NCI-H2227 (cell line): ENCODE results near the gene CABLES1.

Source experiments
- DNase-seq: peaks from one replicate; lab custom pipeline; 2025; ENCODE audit not compliant: unreplicated experiment; lab: John Stamatoyannopoulos, UW

The CABLES1 gene

GRCh38 chr18:23211146-23211545 lies 75.9 kb downstream of the CABLES1 start:
- DNase-seq, result no peak

DNA sequence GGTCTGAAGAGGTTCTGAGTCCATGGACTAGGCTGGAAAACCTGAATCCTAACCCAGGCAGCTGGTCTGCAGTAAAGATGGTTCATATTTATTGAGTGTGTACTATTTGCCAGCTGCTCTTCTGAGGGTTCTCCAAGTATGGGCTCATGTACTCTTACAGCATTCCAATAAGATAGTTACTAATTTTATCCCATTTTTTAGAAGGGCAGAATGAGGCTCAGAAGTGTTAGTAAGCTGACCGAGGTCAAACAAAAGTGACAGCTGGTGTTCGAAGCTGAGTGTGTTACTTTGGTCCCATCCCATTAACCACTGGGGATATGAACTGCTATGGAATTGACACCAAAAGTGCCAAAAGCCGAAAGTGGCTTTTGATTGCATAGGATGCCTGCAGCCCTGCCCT lies 76.9 kb downstream of the CABLES1 start:
- DNase-seq, result no peak

DNA sequence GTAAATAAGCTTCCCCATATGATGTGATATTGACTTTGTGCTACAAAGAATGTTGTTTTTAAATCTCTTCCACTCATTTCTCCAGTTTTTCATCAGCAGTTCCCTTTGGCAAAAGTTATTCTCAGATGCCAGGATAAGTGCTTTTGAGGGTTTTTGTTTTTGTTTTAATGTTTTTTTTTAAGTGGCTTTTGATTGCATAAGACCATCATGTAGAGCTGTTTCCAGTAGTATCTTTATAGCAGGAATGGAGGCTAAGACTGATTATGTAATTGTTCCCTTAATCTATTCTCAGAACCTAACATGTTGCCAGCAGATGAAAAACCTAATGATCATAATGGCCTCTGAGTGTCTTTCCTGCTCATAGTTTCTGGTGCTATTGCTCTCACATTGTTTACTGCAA lies 77.9 kb downstream of the CABLES1 start:
- no peak for DNase-seq

GRCh38 chr18:23217781-23218180 lies 82.5 kb downstream of the CABLES1 start:
- no peak for DNase-seq

- no peak for DNase-seq
Measured at GRCh38 chr18:23220355-23220754, 85.1 kb downstream of the CABLES1 start.

GRCh38 chr18:23223641-23224040 lies 88.4 kb downstream of the CABLES1 start:
- DNase-seq, result no peak

GRCh38 chr18:23225503-23225902 lies 90.2 kb downstream of the CABLES1 start:
- DNase-seq, result no peak

- DNase-seq, result no peak
Measured at GRCh38 chr18:23226391-23226790, 91.1 kb downstream of the CABLES1 start.

GRCh38 chr18:23226930-23227725 lies 91.8 kb downstream of the CABLES1 start:
- no peak for DNase-seq

GRCh38 chr18:23227726-23228070 lies 92.4 kb downstream of the CABLES1 start:
- no peak for DNase-seq

DNA sequence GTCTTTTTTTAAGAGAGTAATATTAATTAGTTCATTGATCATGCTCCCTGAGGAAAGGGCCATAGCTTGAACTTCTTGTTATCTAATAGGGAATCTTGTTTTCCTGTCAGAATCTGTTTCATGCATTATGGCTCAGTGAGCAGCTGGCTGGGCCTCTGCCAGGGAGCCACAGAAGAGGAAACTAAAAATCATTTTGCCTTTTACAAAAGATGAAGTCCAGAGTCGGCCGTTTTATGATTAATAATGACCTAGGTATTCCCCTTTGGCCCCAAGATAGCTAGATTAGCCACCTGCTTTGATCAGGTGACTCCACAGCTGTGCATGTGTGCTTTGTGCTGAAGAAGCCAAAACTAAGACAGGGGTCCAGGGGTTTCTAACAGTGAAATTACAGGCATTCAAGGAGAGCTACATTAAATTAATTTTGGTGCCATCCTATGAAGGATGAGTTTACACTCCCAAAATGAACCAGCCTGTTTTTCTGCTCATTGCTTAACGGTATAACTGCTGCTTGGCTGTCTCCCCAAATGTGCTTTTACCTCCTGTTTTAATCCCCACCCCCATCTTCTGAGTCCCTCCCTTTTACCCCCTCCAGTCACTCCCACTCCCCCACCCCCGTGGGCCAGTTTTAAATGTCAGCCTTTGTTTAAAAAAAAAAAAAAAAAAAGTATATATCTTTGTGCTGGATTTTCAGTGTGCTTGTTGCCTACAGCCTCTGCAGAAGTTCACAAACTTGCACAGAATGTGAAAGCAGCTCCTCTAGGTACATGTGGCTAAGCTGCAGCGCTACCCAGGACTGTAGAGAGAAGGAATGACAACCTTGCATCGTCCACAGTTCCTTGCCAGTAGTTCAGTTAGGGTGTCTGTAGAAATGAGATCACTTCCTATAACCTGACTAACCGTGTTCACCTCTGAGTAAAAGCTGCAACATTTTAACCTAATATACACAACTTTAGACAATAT lies 93.1 kb downstream of the CABLES1 start:
- peak; percentile 13 for DNase-seq

DNA sequence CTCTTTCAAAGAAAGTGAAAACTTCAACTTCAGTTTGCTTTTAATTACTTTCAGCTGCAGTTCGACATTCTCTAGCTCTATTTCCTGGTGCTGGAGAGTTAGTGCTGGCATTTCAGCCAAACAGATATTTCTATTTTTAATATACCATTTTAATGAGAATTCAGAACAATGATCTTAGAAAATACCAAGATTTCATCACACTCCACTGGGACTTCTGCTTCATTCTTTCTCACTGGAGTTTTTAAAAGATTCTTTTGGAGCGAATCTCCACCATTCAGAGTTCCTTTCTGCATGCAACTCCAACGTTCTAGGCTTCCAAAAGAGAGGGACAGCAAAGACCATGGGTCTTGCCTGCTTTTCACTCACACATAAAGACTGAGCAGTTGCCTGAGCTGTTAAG lies 94.2 kb downstream of the CABLES1 start:
- DNase-seq, result no peak

DNA sequence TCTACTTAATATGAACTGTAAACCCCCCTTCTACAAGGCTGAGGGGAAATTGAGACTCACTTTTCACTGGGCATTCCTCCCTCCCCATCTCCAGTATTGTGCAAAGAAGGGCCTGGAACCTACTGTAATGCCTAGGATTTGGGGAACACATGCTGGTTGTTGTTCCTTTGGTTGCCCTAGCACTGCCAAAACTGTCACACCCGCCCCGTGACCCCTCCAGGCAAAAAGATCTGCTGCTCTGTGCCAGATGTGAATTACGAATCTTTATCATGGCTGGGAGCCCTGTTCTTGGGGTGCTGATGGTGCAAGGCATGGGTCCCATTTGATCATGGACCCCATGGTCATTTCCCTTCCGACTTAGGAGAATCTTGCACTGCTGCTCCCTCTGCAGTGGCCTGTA lies 95.4 kb downstream of the CABLES1 start:
- no peak for DNase-seq

- DNase-seq, result no peak
Measured at GRCh38 chr18:23231340-23232021, 96.2 kb downstream of the CABLES1 start.

DNA sequence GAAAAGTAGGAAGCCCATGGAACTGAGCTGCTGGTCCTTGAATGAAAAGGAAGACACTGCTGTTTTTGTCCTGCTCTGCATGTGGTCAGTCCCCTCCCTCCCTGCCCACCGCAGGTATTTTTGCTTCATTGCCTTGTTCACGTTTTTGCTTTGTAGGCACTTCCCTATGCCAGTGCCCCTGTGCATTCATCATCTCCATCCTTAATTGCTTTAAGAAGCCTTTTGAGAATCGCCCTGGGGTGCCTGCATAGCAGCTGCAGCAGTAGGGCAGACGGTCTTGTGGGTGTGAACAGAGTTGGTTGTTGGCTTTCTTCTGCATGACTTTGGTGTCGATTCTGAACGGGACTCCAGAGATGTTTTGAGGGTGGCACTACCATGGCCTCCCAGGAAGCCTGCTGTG lies 97.0 kb downstream of the CABLES1 start:
- peak; percentile 16 for DNase-seq

- DNase-seq, result no peak
Measured at GRCh38 chr18:23234619-23235018, 99.3 kb downstream of the CABLES1 start.

- no peak for DNase-seq
Measured at GRCh38 chr18:23235336-23235735, 100.1 kb downstream of the CABLES1 start.

- no peak for DNase-seq
Measured at GRCh38 chr18:23235860-23236259, 100.6 kb downstream of the CABLES1 start.

DNA sequence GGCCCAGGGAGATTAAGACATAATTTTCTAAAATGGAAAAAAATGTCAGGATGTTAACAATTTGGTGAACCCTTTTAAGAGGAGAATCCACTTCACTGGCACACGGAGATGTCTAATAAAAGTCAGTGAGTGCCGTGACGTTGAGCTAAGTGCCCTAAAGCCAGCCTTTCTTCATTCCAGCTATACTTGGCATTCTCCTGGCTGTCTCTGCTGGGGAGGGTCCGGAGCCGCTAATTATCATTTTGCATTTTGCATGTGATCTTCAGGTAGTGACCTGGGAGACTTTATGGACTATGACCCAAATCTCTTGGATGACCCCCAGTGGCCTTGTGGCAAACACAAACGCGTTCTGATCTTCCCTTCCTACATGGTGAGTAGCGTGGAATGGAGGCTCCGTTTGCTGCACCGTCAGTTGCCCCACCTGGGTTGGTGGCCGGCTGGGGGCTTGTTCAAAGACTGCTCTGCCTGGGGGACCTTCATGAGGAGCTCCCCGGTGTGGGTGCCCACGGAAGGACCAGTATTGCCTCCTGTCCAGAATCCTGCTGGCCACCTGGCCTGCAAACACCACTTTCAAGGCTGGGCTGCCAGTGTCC lies 101.7 kb downstream of the CABLES1 start:
- no peak for DNase-seq

DNA sequence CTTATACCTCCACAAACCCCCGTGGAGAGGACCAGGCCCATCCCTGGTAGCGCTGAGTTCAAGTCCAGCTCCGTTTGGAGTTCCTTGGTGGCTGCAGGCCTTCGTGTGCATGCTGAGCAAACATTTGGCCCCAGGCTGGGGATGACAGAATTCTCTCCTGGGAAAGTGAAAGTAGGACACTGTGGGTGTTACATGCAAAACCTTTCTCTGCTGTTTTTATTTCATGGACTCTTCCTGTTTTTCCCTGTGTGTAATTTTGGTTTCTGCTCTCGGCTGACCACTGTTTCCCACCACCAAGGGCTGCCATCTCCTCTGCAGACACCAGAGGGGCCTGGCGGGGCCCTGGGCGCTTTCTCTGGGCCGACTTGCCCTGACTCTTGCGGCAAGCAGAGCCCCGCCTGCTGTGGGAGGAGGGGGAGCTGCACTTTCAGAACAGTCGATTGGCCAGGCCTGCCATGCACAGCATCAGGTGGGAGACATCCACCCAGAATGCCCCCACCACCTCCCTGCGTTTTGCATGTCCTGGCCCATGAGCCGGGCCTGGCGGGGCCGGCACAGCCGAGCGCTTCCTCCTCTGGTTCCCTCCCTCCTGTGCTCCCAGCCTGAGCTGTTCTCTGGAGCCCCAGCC lies 102.4 kb downstream of the CABLES1 start:
- no peak for DNase-seq

DNA sequence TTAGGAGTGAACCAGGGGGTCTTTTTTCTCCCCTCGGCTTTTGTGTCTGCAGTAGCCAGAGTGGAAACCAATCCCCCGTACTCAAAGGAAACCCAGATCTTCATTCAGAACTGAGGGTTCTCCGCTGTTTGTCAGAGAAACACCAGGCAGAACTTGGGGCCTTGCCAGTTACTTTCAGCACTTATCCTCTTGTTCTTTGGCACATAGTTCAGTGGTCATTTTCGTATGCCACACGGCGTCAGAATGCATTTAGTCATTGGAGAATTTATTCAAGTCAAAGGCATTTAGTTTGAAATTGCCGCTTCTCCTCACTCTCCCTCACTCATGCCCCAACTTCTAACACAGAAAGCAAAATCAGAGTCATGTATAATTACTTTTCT lies 102.9 kb downstream of the CABLES1 start:
- DNase-seq, result no peak
